ENCODE results near the gene RDX.

RDX gene

DNA sequence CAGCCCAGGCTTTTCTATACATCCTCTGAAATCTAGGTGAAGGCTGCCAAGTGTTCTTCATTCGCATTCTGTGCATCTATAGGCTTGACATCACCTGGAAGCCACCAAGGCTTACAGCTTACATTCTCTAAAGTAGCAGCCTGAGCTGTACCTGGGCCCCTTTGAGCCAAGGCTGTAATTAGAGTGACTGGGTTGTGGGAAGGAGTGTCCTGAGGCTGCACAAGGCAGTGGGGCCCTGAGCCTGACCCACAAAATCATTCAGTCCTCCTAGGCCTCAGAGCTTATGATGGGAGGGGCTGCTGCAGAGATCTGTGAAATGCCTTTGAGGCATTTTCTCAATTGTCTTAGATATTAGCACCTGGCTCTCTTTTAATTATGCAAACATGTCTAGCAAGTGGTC, 33.0 kb upstream of the RDX start:
- no peaks in the 10 kb centered on the region for H3K36me3 ChIP-seq (ENCODE audit: low read depth)
- H3K4me1 ChIP-seq (ENCODE audit: insufficient read depth, poor library complexity, severe bottlenecking): no peaks in the 10 kb centered on the region
- DNase-seq (ENCODE audit: low spot score) (no peak), ATAC-seq (ENCODE audit: low read depth) (no peak)
- TF ChIP-seq, protein P1, sequence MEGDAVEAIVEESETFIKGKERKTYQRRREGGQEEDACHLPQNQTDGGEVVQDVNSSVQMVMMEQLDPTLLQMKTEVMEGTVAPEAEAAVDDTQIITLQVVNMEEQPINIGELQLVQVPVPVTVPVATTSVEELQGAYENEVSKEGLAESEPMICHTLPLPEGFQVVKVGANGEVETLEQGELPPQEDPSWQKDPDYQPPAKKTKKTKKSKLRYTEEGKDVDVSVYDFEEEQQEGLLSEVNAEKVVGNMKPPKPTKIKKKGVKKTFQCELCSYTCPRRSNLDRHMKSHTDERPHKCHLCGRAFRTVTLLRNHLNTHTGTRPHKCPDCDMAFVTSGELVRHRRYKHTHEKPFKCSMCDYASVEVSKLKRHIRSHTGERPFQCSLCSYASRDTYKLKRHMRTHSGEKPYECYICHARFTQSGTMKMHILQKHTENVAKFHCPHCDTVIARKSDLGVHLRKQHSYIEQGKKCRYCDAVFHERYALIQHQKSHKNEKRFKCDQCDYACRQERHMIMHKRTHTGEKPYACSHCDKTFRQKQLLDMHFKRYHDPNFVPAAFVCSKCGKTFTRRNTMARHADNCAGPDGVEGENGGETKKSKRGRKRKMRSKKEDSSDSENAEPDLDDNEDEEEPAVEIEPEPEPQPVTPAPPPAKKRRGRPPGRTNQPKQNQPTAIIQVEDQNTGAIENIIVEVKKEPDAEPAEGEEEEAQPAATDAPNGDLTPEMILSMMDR (IDR thresholded peaks at IDR 0.05; ENCODE audit: poor library complexity, severe bottlenecking): no peak
- H3K9me3 ChIP-seq (ENCODE audit: severe bottlenecking): no peaks in the 10 kb centered on the region
- H3K4me3 ChIP-seq (ENCODE audit: severe bottlenecking): no peak overlapping the region
- H3K27me3 ChIP-seq (ENCODE audit: insufficient read depth, poor library complexity, severe bottlenecking): no peaks in the 10 kb centered on the region
- H3K27ac ChIP-seq (ENCODE audit: poor library complexity, severe bottlenecking): no peak overlapping the region

- ATAC-seq (ENCODE audit: low read depth) (no peak), DNase-seq (ENCODE audit: low spot score) (no peak)
- Histone ChIP-seq H3K9me3 (ENCODE audit: severe bottlenecking) (no peaks in the 10 kb centered on the region), H3K27ac (ENCODE audit: poor library complexity, severe bottlenecking) (no peak overlapping the region), H3K4me3 (ENCODE audit: severe bottlenecking) (no peak overlapping the region), H3K36me3 (ENCODE audit: low read depth) (no peaks in the 10 kb centered on the region), H3K27me3 (ENCODE audit: insufficient read depth, poor library complexity, severe bottlenecking) (no peaks in the 10 kb centered on the region), H3K4me1 (ENCODE audit: insufficient read depth, poor library complexity, severe bottlenecking) (no peaks in the 10 kb centered on the region)
- TF ChIP-seq, protein P1 (IDR thresholded peaks at IDR 0.05; ENCODE audit: poor library complexity, severe bottlenecking): no peak
Observed at GRCh38 chr11:110327508-110327907, 31.1 kb upstream of the RDX start.

DNA sequence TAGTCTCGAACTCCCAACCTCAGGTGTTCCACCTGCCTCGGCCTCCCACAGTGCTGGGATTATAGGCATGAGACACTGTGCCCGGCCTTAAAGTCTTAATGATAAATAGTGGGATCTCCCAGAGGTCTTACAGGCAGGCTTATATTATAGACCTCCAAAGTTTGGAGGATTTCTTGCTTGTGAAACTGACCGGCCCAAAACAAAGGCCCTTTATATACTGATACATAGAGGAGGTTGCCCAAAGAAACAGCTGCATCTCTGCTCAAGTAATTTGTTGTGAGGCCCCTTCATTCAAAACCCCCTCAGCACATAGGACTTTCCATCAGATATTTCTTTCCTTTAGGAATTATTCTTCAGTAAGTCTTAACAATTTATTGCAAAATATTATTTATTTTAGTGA, 27.4 kb upstream of the RDX start:
- no peaks in the 10 kb centered on the region for H3K27me3 ChIP-seq (ENCODE audit: insufficient read depth, poor library complexity, severe bottlenecking)
- H3K4me3 ChIP-seq (ENCODE audit: severe bottlenecking): no peak overlapping the region
- ATAC-seq (ENCODE audit: low read depth) (no peak), DNase-seq (ENCODE audit: low spot score) (no peak)
- TF ChIP-seq, protein P1 (IDR thresholded peaks at IDR 0.05; ENCODE audit: poor library complexity, severe bottlenecking): no peak
- H3K27ac ChIP-seq (ENCODE audit: poor library complexity, severe bottlenecking): no peak overlapping the region
- no peaks in the 10 kb centered on the region for H3K4me1 ChIP-seq (ENCODE audit: insufficient read depth, poor library complexity, severe bottlenecking)
- no peaks in the 10 kb centered on the region for H3K36me3 ChIP-seq (ENCODE audit: low read depth)
- no peaks in the 10 kb centered on the region for H3K9me3 ChIP-seq (ENCODE audit: severe bottlenecking)

- Histone ChIP-seq H3K9me3 (ENCODE audit: severe bottlenecking) (no peaks in the 10 kb centered on the region), H3K27ac (ENCODE audit: poor library complexity, severe bottlenecking) (no peak overlapping the region), H3K36me3 (ENCODE audit: low read depth) (no peaks in the 10 kb centered on the region), H3K27me3 (ENCODE audit: insufficient read depth, poor library complexity, severe bottlenecking) (no peaks in the 10 kb centered on the region), H3K4me1 (ENCODE audit: insufficient read depth, poor library complexity, severe bottlenecking) (peaks cover 7% of the 10 kb centered on the region), H3K4me3 (ENCODE audit: severe bottlenecking) (no peak overlapping the region)
- DNase-seq (ENCODE audit: low spot score): no peak
- TF ChIP-seq, protein P1 (IDR thresholded peaks at IDR 0.05; ENCODE audit: poor library complexity, severe bottlenecking): no peak
- ATAC-seq (ENCODE audit: low read depth): no peak
Observed at GRCh38 chr11:110319501-110319900, 23.1 kb upstream of the RDX start.

DNA sequence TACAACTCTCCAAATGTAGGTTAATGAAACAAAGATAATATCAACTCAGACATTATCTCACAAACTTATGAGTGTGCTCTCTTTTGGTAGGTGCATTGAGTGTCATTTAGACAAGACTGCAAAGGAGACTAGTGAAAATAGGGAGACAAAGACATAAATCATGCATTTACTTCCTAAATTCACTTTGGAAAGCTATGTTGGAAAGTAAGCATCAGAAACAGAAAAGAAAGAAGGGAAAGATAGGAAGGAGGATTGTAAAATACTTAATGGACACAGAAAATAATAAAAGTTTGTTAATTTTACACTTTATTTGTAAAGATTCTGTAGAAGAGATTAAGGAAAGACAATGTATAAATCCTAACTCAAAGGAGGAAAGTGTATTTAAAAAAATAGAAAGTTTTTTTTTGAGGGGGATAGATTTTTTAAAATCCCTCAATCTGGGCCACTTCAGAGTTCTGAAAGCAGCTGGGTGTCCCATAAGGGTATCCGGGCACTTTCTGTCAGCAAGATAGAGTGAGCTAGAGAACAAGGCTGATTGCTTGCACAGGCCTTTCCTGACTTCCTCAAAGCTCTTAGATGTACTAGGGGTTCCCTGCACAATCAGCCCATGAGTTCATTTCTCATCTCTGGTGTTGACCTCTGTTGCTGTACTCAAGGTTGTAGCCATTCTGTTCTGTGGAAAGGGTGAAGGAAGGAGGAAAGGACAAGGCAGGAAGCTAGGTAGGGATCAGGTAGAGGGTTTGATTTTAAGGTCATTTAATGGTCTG, 22.4 kb upstream of the RDX start:
- Histone ChIP-seq H3K4me3 (ENCODE audit: severe bottlenecking) (no peak overlapping the region), H3K27ac (ENCODE audit: poor library complexity, severe bottlenecking) (no peak overlapping the region), H3K36me3 (ENCODE audit: low read depth) (no peaks in the 10 kb centered on the region), H3K9me3 (ENCODE audit: severe bottlenecking) (no peaks in the 10 kb centered on the region), H3K27me3 (ENCODE audit: insufficient read depth, poor library complexity, severe bottlenecking) (no peaks in the 10 kb centered on the region), H3K4me1 (ENCODE audit: insufficient read depth, poor library complexity, severe bottlenecking) (peaks cover 7% of the 10 kb centered on the region)
- ATAC-seq (ENCODE audit: low read depth) (no peak), DNase-seq (ENCODE audit: low spot score) (no peak)
- TF ChIP-seq, protein P1 (IDR thresholded peaks at IDR 0.05; ENCODE audit: poor library complexity, severe bottlenecking): no peak
